GM04503 (cell line): Measurements from ENCODE around the gene ANKRD11.
"Not testable (repeated sequence)": the region's sequence is repeated elsewhere in the genome, so short reads cannot be mapped to it uniquely, and the experiment has no call there.

Experiments used
- DNase-seq: peaks from one replicate; pipeline ENCODE4 v3.0.0-alpha.2; 2012; ENCODE audit warnings: low read depth

ANKRD11 gene

GRCh38 chr16:89428605-89429004 is 61.8 kb downstream of the ANKRD11 start:
- not testable (repeated sequence) for DNase-seq

- no peak for DNase-seq
Measured at GRCh38 chr16:89426736-89427530, 63.4 kb downstream of the ANKRD11 start.

GRCh38 chr16:89425523-89425922 is 64.8 kb downstream of the ANKRD11 start:
- DNase-seq: no peak

- DNase-seq: no peak
Measured at GRCh38 chr16:89423681-89424260, 66.6 kb downstream of the ANKRD11 start.

- DNase-seq: no peak
Measured at GRCh38 chr16:89422905-89423630, 67.3 kb downstream of the ANKRD11 start.

GRCh38 chr16:89422527-89422904 is 67.8 kb downstream of the ANKRD11 start:
- DNase-seq: no peak

- DNase-seq: not testable (repeated sequence)
Measured at GRCh38 chr16:89421300-89421699, 69.1 kb downstream of the ANKRD11 start.

- DNase-seq: no peak
Measured at GRCh38 chr16:89420204-89420603, 70.2 kb downstream of the ANKRD11 start.

- DNase-seq: no peak
Measured at GRCh38 chr16:89418352-89418751, 72.0 kb downstream of the ANKRD11 start.

GRCh38 chr16:89417352-89417751 is 73.0 kb downstream of the ANKRD11 start:
- DNase-seq: no peak

- no peak for DNase-seq
Measured at GRCh38 chr16:89413811-89414585, 76.4 kb downstream of the ANKRD11 start.

GRCh38 chr16:89412811-89413210 is 77.5 kb downstream of the ANKRD11 start:
- DNase-seq: no peak

- DNase-seq: no peak
Measured at GRCh38 chr16:89411335-89411850, 79.0 kb downstream of the ANKRD11 start.

- peak; percentile 33 for DNase-seq
Measured at GRCh38 chr16:89410794-89411309, 79.5 kb downstream of the ANKRD11 start.

- DNase-seq: no peak
Measured at GRCh38 chr16:89410322-89410721, 80.0 kb downstream of the ANKRD11 start.

- no peak for DNase-seq
Measured at GRCh38 chr16:89409161-89409711, 81.1 kb downstream of the ANKRD11 start.

- no peak for DNase-seq
Measured at GRCh38 chr16:89408315-89408714, 82.0 kb downstream of the ANKRD11 start.

- no peak for DNase-seq
Measured at GRCh38 chr16:89407925-89408300, 82.4 kb downstream of the ANKRD11 start.

- no peak for DNase-seq
Measured at GRCh38 chr16:89407282-89407924, 83.0 kb downstream of the ANKRD11 start.

GRCh38 chr16:89406277-89406888 is 84.0 kb downstream of the ANKRD11 start:
- DNase-seq: no peak

GRCh38 chr16:89404561-89404960 is 85.8 kb downstream of the ANKRD11 start:
- DNase-seq: no peak
